SK-N-MC (cell line): ENCODE results near the gene CD200R1L.

Experiments
- EZH2 ChIP-seq: fragments of 200-600 bp; sonication (generic); IDR thresholded peaks from one replicate; pipeline ENCODE4 v1.6.1; 2017; ENCODE audit warnings: antibody characterized with exemption
- FOXP2 ChIP-seq: optimal IDR thresholded peaks from 2 replicates; pipeline ENCODE3; 2011; ENCODE audit warnings: mild to moderate bottlenecking, moderate library complexity; ENCODE audit not compliant: insufficient read depth; ENCODE audit errors: extremely low read length, control extremely low read depth
- POLR2AphosphoS5 ChIP-seq: IDR thresholded peaks from 2 replicates; pipeline ENCODE4 v1.6.1; 2012; ENCODE audit warnings: mild to moderate bottlenecking, low read depth, low read length, borderline replicate concordance

- no peak for TF ChIP-seq POLR2AphosphoS5
- TF ChIP-seq EZH2: no peak
- TF ChIP-seq FOXP2: no peak
These were observed 41.9 kb upstream of the CD200R1L start for GRCh38 chr3:112888381-112889085.
